Spleen (tissue), 11 donors: ENCODE results near the gene SPATA16. TPM values are rescaled to one million over a fixed set of nuclear protein-coding genes. Genes with fewer than 3 reads are reported as not detected.
"Not testable (repeated sequence)": the region's sequence is repeated elsewhere in the genome, so short reads cannot be mapped to it uniquely, and the experiment has no call there.

ENCODE experiments used
- DNase-seq: peaks from one replicate; pipeline ENCODE4 v3.0.0-alpha.2; 2020
- H3K27ac ChIP-seq, 8 donors: fragments of 200-600 bp; sonication (generic) in 7 of 8; 1 replicate in 4 of 8; 2 replicates in 4 of 8; pipeline versions ENCODE4 v1.5.0 to v1.8.0; 2016 to 2021; ENCODE audit warnings: inconsistent platforms in 4 of 8, mild to moderate bottlenecking in 4 of 8, moderate library complexity in 1 of 8
- H3K27me3 ChIP-seq, 7 donors: fragments of 200-600 bp; sonication (generic) in 6 of 7; replicated peaks in 1 of 7; 1 replicate in 4 of 7; 2 replicates in 3 of 7; pipeline versions ENCODE4 v1.5.0 to v1.8.0; 2016 to 2021; ENCODE audit warnings: inconsistent platforms in 3 of 7, mild to moderate bottlenecking in 1 of 7
- H3K36me3 ChIP-seq, 6 donors: fragments of 200-600 bp; sonication (generic) in 5 of 6; 1 replicate in 4 of 6; 2 replicates in 2 of 6; pipeline versions ENCODE4 v1.5.0 to v1.8.0; 2016 to 2021; ENCODE audit warnings: inconsistent platforms in 2 of 6
- H3K4me1 ChIP-seq, 6 donors: fragments of 200-600 bp; sonication (generic) in 5 of 6; 1 replicate in 3 of 6; 2 replicates in 3 of 6; pipeline versions ENCODE4 v1.5.0 to v1.8.0; 2016 to 2021; ENCODE audit warnings: inconsistent platforms in 3 of 6
- H3K4me3 ChIP-seq, 8 donors: fragments of 200-600 bp; sonication (generic) in 7 of 8; 1 replicate in 4 of 8; 2 replicates in 4 of 8; pipeline versions ENCODE4 v1.5.0 to v1.8.0; 2016 to 2021; ENCODE audit warnings: inconsistent platforms in 4 of 8, mild to moderate bottlenecking in 4 of 8, moderate library complexity in 2 of 8
- H3K9me3 ChIP-seq, 8 donors: fragments of 200-600 bp; sonication (generic) in 7 of 8; 1 replicate in 4 of 8; 2 replicates in 4 of 8; pipeline versions ENCODE4 v1.5.0 to v1.8.0; 2016 to 2021; ENCODE audit warnings: inconsistent platforms in 4 of 8
- POLR2A ChIP-seq, 3 donors: fragments of 450-650 bp; IDR thresholded peaks; one replicate each; pipeline ENCODE4 v1.5.1; 2017; ENCODE audit warnings: antibody characterized with exemption in 3 of 3, mild to moderate bottlenecking in 1 of 3
- POLR2AphosphoS5 ChIP-seq, 3 donors: sonication (generic); formaldehyde crosslinking; IDR thresholded peaks; one replicate each; pipeline ENCODE4 v1.5.1; 2017; ENCODE audit warnings: antibody characterized with exemption in 3 of 3
- WGBS, 5 donors: extraction: QIAGEN DNeasy Blood & Tissue Kit in 3 of 5; methylation state at CpG; one replicate each; pipeline versions ENCODE4 v1.1.5 to v1.1.7; 2013 to 2018; 5-methylcytosine and 5-hydroxymethylcytosine counted together
- intact Hi-C: fragments of 100-400 bp; cut with DNase I; formaldehyde crosslinking; loops from one replicate; pipeline ENCODE4 v1.15.0; 2023; ENCODE audit warnings: low total_unique reads
- polyA plus RNA-seq, 3 donors: library from polyadenylated mRNA; stranded (reverse); fragments of 200-250 nt; gene quantifications; one replicate each; pipeline ENCODE4 v1.2.1, GENCODE V29; 2013
- total RNA-seq, 7 donors: library from RNA; depleted of rRNA in 3 of 7; stranded (reverse); fragments of >200 nt in 3 of 7; fragmentation: NEBNext Ultra II Directional in 4 of 7; extraction: Animal tissue kit (Norgen Biotek cat#: 25700) in 4 of 7; gene quantifications; one replicate each; pipeline versions ENCODE4 v1.1.0 to v1.2.1, GENCODE V29; 2016 to 2021
- TF ChIP-seq, protein P1 (sequence below), 11 experiments: fragments of 200-600 bp in 7 of 11; fragments of 450-650 bp in 4 of 11; sonication (generic) in 4 of 11; IDR thresholded peaks in 8 of 11; conservative IDR thresholded peaks in 3 of 11; 1 replicate in 7 of 11; 2 replicates in 4 of 11; pipeline versions ENCODE4 v1.4.0 to v1.8.0; 2016 to 2021; ENCODE audit warnings: antibody characterized with exemption in 11 of 11, inconsistent platforms in 4 of 11, mild to moderate bottlenecking in 1 of 11
- donor health status: healthy with polysubstance abuse.
- donor health status: DM: no; HTN: no; CAD: no; lungs with moderate emphysema.
- donor health status: DM: no; HTN: no; CAD: no.
- donor health status: Bipolar disorder and iron deficiency.
- donor health status: healthy.
- donor health status: DM: no; HTN: no; CAD: no.
- donor health status: DM: yes; HTN: yes; CAD: no.

Gene SPATA16
- total and polyA plus RNA-seq, 10 donors, result not detected

- H3K4me3 ChIP-seq, result no peak overlapping the region
- DNase-seq, result no peak
- intact Hi-C loops, result no loop called here
- TF ChIP-seq POLR2AphosphoS5 (IDR thresholded peaks at IDR 0.05) (no peak), POLR2A (IDR thresholded peaks at IDR 0.05) (no peak)
- TF ChIP-seq, protein P1, sequence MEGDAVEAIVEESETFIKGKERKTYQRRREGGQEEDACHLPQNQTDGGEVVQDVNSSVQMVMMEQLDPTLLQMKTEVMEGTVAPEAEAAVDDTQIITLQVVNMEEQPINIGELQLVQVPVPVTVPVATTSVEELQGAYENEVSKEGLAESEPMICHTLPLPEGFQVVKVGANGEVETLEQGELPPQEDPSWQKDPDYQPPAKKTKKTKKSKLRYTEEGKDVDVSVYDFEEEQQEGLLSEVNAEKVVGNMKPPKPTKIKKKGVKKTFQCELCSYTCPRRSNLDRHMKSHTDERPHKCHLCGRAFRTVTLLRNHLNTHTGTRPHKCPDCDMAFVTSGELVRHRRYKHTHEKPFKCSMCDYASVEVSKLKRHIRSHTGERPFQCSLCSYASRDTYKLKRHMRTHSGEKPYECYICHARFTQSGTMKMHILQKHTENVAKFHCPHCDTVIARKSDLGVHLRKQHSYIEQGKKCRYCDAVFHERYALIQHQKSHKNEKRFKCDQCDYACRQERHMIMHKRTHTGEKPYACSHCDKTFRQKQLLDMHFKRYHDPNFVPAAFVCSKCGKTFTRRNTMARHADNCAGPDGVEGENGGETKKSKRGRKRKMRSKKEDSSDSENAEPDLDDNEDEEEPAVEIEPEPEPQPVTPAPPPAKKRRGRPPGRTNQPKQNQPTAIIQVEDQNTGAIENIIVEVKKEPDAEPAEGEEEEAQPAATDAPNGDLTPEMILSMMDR (IDR thresholded peaks at IDR 0.05 in 8 of 11, conservative IDR thresholded peaks at IDR 0.05 in 3 of 11), result no peak
- H3K9me3 ChIP-seq, result no peaks in the 10 kb centered on the region
- H3K4me1 ChIP-seq, result no peaks in the 10 kb centered on the region
- H3K27me3 ChIP-seq, result no peaks in the 10 kb centered on the region
- no peak overlapping the region for H3K27ac ChIP-seq
- 76 to 88% (median 77%) methylated on average over 5 of the region's 5 CpGs for WGBS, 5 donors
- no peaks in the 10 kb centered on the region for H3K36me3 ChIP-seq
Measured at GRCh38 chr3:173025941-173026340, 115.1 kb downstream of the SPATA16 start.

DNA sequence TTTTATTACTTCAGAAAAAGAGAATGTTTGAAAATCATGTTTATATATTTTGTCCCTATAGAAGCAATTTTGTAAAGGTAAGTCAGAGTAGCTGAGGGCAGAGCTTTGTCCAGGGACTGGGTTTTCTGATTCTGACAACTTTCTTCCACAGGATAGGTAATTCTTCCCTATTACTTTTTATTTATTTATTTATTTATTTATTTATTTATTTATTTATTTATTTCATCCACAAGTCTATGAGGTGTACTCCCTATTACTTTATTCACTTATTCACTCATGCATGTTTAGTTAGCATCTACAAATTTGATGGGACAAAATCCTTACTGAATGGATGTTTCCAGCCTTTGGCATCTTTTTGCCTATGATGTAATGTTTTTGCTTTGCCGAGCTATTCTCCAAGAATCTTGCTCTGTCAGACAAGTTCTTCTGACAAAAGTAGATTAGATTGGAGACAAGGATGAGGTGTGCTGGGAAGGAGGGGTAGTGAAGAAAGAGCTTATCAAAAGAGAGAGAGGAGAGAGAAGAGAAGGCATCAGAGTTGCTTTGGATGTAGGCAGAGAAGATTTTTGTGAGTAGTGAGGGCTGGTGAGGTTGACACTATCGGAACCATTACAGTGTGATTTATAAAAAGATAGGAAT is 119.4 kb downstream of the SPATA16 start:
- H3K4me3 ChIP-seq, result no peak overlapping the region
- H3K27ac ChIP-seq, result no peak overlapping the region
- H3K9me3 ChIP-seq, result no peaks in the 10 kb centered on the region
- TF ChIP-seq POLR2AphosphoS5 (IDR thresholded peaks at IDR 0.05), result no peak
- TF ChIP-seq, protein P1 (IDR thresholded peaks at IDR 0.05 in 8 of 11, conservative IDR thresholded peaks at IDR 0.05 in 3 of 11), result no peak
- no peak for TF ChIP-seq POLR2A (IDR thresholded peaks at IDR 0.05)
- H3K36me3 ChIP-seq, result no peaks in the 10 kb centered on the region
- no peaks in the 10 kb centered on the region for H3K27me3 ChIP-seq
- no peak for DNase-seq
- no peaks in the 10 kb centered on the region for H3K4me1 ChIP-seq
- WGBS, 5 donors, result 89 to 100% (median 91%) methylated on average over 2 of the region's 2 CpGs
- intact Hi-C loops, result no loop called here

- WGBS, 5 donors, result 90 to 94% (median 93%) methylated on average over 7 of the region's 7 CpGs
- H3K27me3 ChIP-seq, intact Hi-C loops: not testable (repeated sequence)
Measured at GRCh38 chr3:173020128-173020527, 120.9 kb downstream of the SPATA16 start.

GRCh38 chr3:173019378-173019777 is 121.7 kb downstream of the SPATA16 start:
- H3K36me3 ChIP-seq, result no peaks in the 10 kb centered on the region
- WGBS, 5 donors, result 88 to 96% (median 95%) methylated on average over 5 of the region's 5 CpGs
- DNase-seq, result no peak
- H3K9me3 ChIP-seq, result no peaks in the 10 kb centered on the region
- H3K4me3 ChIP-seq, result no peak overlapping the region
- no peaks in the 10 kb centered on the region for H3K27me3 ChIP-seq
- no peak overlapping the region for H3K27ac ChIP-seq
- intact Hi-C loops, result no loop called here
- TF ChIP-seq, protein P1 (IDR thresholded peaks at IDR 0.05 in 8 of 11, conservative IDR thresholded peaks at IDR 0.05 in 3 of 11), result no peak
- TF ChIP-seq POLR2A (IDR thresholded peaks at IDR 0.05), result no peak
- TF ChIP-seq POLR2AphosphoS5 (IDR thresholded peaks at IDR 0.05), result no peak
- H3K4me1 ChIP-seq, result no peaks in the 10 kb centered on the region

More at GRCh38 chr3:173020128-173020527, 120.9 kb downstream of the SPATA16 start:
- not testable (repeated sequence) for H3K9me3 ChIP-seq, H3K27ac ChIP-seq, H3K36me3 ChIP-seq, H3K4me3 ChIP-seq, H3K4me1 ChIP-seq, DNase-seq
